HG02852 (cell line): ENCODE results near the gene ADGRL3.
"Not testable (repeated sequence)": the region's sequence is repeated elsewhere in the genome, so short reads cannot be mapped to it uniquely, and the experiment has no call there.

Experiments used
- ATAC-seq: cut with Tn5 transposase; IDR thresholded peaks from one replicate; pipeline ENCODE4 v1.9.1; 2021; ENCODE audit warnings: mild to moderate bottlenecking, moderate library complexity; ENCODE audit not compliant: unreplicated experiment

ADGRL3 gene

GRCh38 chr4:61468024-61468720, 268.0 kb downstream of the ADGRL3 start:
- ATAC-seq, result no peak

GRCh38 chr4:61473306-61473705, 273.2 kb downstream of the ADGRL3 start:
- no peak for ATAC-seq

- ATAC-seq, result no peak
These were observed 278.2 kb downstream of the ADGRL3 start for GRCh38 chr4:61478340-61478739.

DNA sequence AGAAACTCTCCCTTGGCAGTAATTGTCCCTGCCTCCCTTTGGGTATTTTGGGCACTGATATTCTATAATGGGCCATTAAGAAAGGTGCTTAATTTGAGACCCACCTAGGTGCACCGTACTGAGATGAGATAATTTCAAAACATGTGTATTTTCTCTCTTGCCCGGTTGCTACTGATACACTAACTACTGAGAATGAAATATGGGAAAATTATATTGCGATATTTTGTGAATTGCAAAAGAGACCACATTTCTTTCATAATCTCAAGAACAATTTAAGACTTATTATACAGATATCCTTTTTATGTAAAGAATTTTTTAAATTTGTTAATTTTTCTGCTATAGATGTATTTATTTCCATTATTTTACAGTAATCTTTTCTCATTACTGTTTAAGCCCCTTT, 284.9 kb downstream of the ADGRL3 start:
- ATAC-seq, result no peak

DNA sequence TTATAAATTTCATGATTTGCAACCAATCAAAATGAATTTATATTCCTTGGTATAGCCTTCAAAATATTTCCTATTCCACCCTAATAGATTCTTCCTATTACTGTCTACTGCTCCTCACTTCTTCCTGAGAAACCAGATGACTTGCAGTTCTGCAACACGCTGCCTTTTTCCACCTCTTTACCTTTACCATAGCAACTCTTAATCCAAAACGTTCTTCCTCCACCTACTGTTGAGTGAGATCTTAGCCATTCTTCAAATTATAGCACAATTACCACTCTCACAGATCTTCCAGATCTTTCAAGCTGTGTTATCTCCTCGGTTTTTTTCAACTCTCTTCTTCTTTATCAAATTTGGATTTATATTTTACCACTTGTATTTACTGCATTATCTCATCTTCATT, 289.8 kb downstream of the ADGRL3 start:
- ATAC-seq, result no peak

DNA sequence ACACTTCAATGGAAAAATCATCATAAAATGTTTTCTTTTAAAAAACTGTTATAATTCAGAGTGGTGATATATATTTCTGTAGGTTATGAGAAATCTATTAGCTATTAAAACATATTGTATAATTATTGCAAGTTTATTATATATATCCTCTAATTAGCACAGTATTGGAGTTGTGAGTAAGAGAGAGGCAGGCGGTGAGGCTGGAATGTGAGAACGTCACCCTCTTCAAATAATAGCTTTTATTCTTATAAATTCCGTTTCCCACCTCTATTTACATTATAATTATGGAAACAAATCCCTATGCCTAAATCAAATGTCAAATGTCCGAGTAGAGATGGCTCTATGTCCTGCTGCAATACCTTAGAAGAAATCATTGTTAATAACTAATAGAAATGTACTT, 292.9 kb downstream of the ADGRL3 start:
- no peak for ATAC-seq

DNA sequence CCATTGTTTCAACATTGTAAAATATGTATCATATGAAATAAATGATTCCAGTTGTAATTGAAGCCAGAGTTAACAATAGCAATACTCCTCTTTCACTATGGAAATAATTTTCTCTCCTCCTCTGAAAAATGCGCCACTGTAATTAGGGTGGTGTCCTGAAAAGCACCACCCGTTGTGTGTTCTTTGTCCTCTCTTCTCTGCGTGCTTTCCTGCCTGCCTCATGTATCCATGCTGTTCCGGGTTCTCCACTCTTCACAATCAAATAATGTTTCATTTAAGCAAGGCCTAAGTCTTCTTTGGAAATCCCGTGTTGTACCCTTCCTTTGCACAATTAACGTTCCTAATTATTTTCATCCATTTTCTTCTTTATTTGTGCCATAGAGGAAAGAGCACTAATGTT, 293.3 kb downstream of the ADGRL3 start:
- no peak for ATAC-seq

DNA sequence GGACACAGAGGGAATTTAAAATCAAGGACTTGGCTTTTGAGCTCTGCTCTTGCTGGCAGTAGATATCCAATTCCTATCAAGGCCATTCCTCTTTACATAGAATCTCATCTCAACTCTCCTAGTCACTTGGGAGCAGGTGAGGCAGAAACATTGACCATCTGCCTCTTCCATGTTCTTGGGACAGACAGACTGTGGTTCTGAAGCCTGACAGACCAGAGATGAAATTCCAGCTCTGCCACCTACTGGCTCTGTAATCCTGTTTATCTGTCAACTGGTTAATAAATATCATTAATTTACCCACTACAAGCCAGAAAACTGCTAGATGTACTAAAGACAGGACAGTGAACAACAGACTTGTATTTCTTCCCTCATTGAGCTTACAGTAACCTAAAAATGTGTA, 300.8 kb downstream of the ADGRL3 start:
- ATAC-seq, result no peak

DNA sequence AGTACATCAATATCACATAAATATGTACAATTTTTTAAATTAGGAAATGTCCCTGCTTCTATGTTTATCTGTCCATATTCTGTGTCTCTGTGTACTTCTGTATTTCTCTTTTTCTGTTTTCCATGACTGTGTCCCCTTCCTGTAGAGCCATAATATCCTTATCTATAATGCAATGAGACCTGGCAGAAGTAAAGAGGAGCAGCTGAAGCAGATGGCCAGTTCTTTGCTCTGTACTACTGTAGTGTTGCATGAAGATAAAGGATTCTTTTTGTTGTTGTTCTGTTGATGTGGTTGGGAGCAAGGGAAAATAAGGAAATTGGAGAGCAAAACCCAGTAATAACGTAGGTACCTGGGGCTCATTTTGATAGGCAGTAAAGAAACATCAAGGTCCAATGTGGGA, 301.7 kb downstream of the ADGRL3 start:
- no peak for ATAC-seq

GRCh38 chr4:61505773-61506685, 305.9 kb downstream of the ADGRL3 start:
- no peak for ATAC-seq

GRCh38 chr4:61507091-61507490, 307.0 kb downstream of the ADGRL3 start:
- no peak for ATAC-seq

DNA sequence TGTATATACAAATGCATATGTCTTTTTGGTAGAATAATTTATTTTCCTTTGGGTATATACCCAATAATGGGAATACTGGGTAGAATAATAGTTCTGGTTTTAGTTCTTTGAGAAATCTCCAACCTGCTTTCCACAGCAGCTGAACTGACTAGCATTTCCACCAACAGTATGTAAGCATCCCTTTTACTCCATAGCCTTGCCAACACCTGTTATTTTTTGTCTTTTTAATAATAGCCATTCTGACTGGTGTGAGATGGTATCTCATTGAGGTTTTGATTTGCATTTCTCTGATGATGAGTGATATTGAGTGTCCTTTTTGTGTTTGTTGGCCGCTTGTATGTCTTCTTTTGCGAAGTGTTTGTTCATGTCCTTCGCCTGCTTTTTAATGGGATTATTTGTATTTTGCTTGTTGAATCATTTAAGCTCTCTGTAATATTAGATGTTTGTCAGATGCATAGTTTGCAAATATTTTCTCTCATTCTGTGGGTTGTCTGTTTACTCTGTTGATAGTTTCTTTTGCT, 309.7 kb downstream of the ADGRL3 start:
- ATAC-seq, result not testable (repeated sequence)

GRCh38 chr4:61511716-61512488, 311.8 kb downstream of the ADGRL3 start:
- no peak for ATAC-seq

- no peak for ATAC-seq
These were observed 314.9 kb downstream of the ADGRL3 start for GRCh38 chr4:61514991-61515390.

- ATAC-seq, result no peak
These were observed 317.0 kb downstream of the ADGRL3 start for GRCh38 chr4:61517144-61517543.

GRCh38 chr4:61520166-61520565, 320.0 kb downstream of the ADGRL3 start:
- ATAC-seq, result no peak

DNA sequence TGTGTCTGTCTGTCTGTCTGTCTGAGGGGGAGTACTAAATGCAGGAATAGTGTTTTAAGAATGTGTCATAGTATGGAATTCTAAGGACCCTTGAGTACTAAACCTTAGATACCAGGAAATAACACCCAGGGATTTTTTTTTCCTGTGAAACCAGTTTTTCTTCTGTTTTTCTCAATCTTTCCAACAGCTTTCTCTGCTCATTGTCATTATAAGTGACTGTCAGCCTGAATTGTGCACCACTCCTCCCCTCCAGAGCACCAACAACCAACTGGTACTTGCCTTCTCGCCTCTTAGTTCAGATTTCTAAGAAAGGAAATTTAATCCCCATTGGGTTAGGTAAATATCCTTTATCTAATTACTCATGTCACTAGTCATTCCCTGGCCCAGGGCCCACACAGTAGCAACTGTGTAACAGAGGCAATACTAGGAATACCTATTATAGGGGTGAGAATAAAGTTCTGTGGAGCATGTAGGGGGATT, 320.6 kb downstream of the ADGRL3 start:
- ATAC-seq, result no peak

- no peak for ATAC-seq
These were observed 321.3 kb downstream of the ADGRL3 start for GRCh38 chr4:61521451-61521850.

DNA sequence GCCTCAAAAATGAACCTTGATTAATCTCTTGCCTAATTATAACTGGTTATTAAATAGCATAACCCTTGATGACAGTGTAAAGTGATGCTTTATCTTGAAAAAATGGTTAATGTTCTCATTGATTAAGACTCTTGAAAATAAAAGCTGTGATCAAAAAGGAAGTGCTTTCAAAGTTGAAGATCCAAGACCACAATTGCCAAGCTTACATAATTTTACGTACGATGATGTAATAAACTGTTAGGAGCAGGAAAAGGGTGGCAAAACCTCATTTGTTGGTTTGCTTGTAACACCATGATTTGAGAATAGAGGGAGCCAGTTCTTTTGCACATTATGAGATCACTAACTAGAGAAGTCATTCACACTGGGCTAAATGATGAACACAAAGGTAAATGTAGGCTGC, 322.2 kb downstream of the ADGRL3 start:
- no peak for ATAC-seq

GRCh38 chr4:61527888-61528287, 327.8 kb downstream of the ADGRL3 start:
- no peak for ATAC-seq

- ATAC-seq, result no peak
These were observed 328.5 kb downstream of the ADGRL3 start for GRCh38 chr4:61528595-61528994.
